Gastrocnemius medialis (tissue), 4 donors: ENCODE measurements around the gene KPNA6. TPM values are rescaled to one million over a fixed set of nuclear protein-coding genes. Genes with fewer than 3 reads are reported as not detected.

Source experiments
- ATAC-seq, 2 donors: fragments of 150-250 bp; one replicate each; pipeline ENCODE4 v1.9.1; 2016
- DNase-seq, 2 donors: peaks; one replicate each; pipeline ENCODE4 v3.0.0-alpha.2; 2019
- H3K27ac ChIP-seq, 4 donors: fragments of 200-600 bp; sonication (generic); 1 replicate in 1 of 4; 2 replicates in 3 of 4; pipeline ENCODE4 v1.5.1; 2016 to 2018; ENCODE audit warnings: mild to moderate bottlenecking in 2 of 4, moderate library complexity in 1 of 4
- H3K27me3 ChIP-seq, 3 donors: fragments of 200-600 bp; sonication (generic) in 2 of 3; 1 replicate in 1 of 3; 2 replicates in 2 of 3; pipeline versions ENCODE4 v1.5.1 to v1.6.0; 2016 to 2019; ENCODE audit warnings: mild to moderate bottlenecking in 1 of 3, moderate library complexity in 1 of 3
- H3K36me3 ChIP-seq, 2 donors: fragments of 200-600 bp; sonication (generic) in 1 of 2; one replicate each; pipeline ENCODE4 v1.5.1; 2017 to 2018
- H3K4me1 ChIP-seq, 2 donors: fragments of 200-600 bp; sonication (generic) in 1 of 2; one replicate each; pipeline ENCODE4 v1.5.1; 2016 to 2017; ENCODE audit warnings: mild to moderate bottlenecking in 2 of 2
- H3K4me3 ChIP-seq, 4 donors: fragments of 200-600 bp; sonication (generic) in 3 of 4; 1 replicate in 1 of 4; 2 replicates in 3 of 4; pipeline ENCODE4 v1.5.1; 2016 to 2019; ENCODE audit warnings: mild to moderate bottlenecking in 2 of 4
- H3K9me3 ChIP-seq, 3 donors: fragments of 200-600 bp; sonication (generic) in 2 of 3; 1 replicate in 1 of 3; 2 replicates in 2 of 3; pipeline ENCODE4 v1.5.1; 2016 to 2019
- POLR2A ChIP-seq, 2 donors: fragments of 450-650 bp; IDR thresholded peaks; one replicate each; pipeline ENCODE4 v1.6.1; 2017; ENCODE audit warnings: antibody characterized with exemption in 2 of 2, mild to moderate bottlenecking in 2 of 2, moderate library complexity in 2 of 2
- in situ Hi-C, 4 donors: fragments of 200-750 bp; cut with MboI; loops; one replicate each; pipeline versions ENCODE4 v1.15.0 to v1.8.0; 2017; ENCODE audit warnings: low sequenced_read_pairs in 4 of 4
- intact Hi-C: fragments of 100-400 bp; cut with DNase I; formaldehyde crosslinking; loops from one replicate; pipeline ENCODE4 v1.15.1; 2023; ENCODE audit warnings: low total_unique reads
- total RNA-seq, 4 donors: library from RNA; depleted of rRNA; stranded (reverse); fragments of >200 nt; gene quantifications; one replicate each; pipeline versions ENCODE4 v1.1.0 to v1.2.3, GENCODE V29; 2016
- TF ChIP-seq, protein P1 (sequence below), 5 experiments: fragments of 450-650 bp in 3 of 5; fragments of 200-600 bp in 2 of 5; sonication (generic) in 2 of 5; IDR thresholded peaks in 4 of 5; conservative IDR thresholded peaks in 1 of 5; 1 replicate in 4 of 5; 2 replicates in 1 of 5; pipeline ENCODE4 v1.5.1; 2016 to 2019; ENCODE audit warnings: antibody characterized with exemption in 5 of 5, mild to moderate bottlenecking in 3 of 5, moderate library complexity in 3 of 5

The KPNA6 gene
- total RNA-seq, 4 donors from 2014 or later = 67.3 to 80.7 (median 74.4) TPM

DNA sequence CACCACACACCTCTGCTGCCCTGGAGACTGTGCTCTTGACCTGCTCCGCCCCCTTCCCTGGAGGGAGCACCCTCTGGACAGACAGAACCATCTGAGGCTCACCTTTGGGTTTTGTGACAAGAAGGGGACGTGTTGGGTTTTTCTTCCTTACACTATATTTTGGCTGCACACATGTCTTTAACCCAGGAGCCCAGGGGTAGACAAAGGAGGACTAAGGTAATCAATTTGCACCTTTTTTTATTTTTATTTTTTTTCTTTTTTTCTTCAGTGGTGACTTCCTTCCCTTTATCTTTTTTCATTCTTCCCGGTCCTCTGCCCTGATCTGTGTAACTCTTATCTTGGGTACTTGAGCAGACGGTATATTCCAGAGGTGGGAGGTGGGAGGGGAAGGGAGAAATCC is 63.1 kb downstream of the KPNA6 start:
- H3K27ac ChIP-seq = no peak overlapping the region
- H3K4me3 ChIP-seq = no peak overlapping the region
- in situ Hi-C loops (no loop called here), intact Hi-C loops (no loop called here)
- H3K4me1 ChIP-seq = peaks cover 0 to under 1% of the 10 kb centered on the region in 2 donors
- no peaks in the 10 kb centered on the region for H3K9me3 ChIP-seq
- TF ChIP-seq POLR2A (IDR thresholded peaks at IDR 0.05) = no peak
- TF ChIP-seq, protein P1, sequence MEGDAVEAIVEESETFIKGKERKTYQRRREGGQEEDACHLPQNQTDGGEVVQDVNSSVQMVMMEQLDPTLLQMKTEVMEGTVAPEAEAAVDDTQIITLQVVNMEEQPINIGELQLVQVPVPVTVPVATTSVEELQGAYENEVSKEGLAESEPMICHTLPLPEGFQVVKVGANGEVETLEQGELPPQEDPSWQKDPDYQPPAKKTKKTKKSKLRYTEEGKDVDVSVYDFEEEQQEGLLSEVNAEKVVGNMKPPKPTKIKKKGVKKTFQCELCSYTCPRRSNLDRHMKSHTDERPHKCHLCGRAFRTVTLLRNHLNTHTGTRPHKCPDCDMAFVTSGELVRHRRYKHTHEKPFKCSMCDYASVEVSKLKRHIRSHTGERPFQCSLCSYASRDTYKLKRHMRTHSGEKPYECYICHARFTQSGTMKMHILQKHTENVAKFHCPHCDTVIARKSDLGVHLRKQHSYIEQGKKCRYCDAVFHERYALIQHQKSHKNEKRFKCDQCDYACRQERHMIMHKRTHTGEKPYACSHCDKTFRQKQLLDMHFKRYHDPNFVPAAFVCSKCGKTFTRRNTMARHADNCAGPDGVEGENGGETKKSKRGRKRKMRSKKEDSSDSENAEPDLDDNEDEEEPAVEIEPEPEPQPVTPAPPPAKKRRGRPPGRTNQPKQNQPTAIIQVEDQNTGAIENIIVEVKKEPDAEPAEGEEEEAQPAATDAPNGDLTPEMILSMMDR (IDR thresholded peaks at IDR 0.05 in 4 of 5, conservative IDR thresholded peaks at IDR 0.05 in 1 of 5) = no peak
- peaks cover 0 to 78% of the 10 kb centered on the region in 2 donors for H3K36me3 ChIP-seq
- no peak for ATAC-seq
- no peaks in the 10 kb centered on the region for H3K27me3 ChIP-seq
- DNase-seq = no peak

- in situ Hi-C loops (no loop called here), intact Hi-C loops (no loop called here)
- H3K36me3 ChIP-seq = peaks cover 0 to 64% of the 10 kb centered on the region in 2 donors
- no peak overlapping the region for H3K27ac ChIP-seq
- no peak overlapping the region for H3K4me3 ChIP-seq
- no peak for ATAC-seq
- no peak for TF ChIP-seq POLR2A (IDR thresholded peaks at IDR 0.05)
- H3K27me3 ChIP-seq = no peaks in the 10 kb centered on the region
- H3K4me1 ChIP-seq = no peaks in the 10 kb centered on the region
- peak in 1 of 2 donors; percentile 4 for DNase-seq
- no peaks in the 10 kb centered on the region for H3K9me3 ChIP-seq
Measured at GRCh38 chr1:32172621-32173245, 64.9 kb downstream of the KPNA6 start.

GRCh38 chr1:32178380-32179192 is 70.7 kb downstream of the KPNA6 start:
- Histone ChIP-seq H3K4me3 (peak overlapping the region; percentile 69 to 84 (median 76)), H3K36me3 (peaks cover 0 to 28% of the 10 kb centered on the region in 2 donors), H3K9me3 (no peaks in the 10 kb centered on the region), H3K27ac (peak overlapping the region; percentile 92 to 98 (median 94)), H3K4me1 (peaks cover 26 to 30% of the 10 kb centered on the region in 2 donors), H3K27me3 (no peaks in the 10 kb centered on the region)
- intact Hi-C loops (loop anchor here (2.0 to 5.0 kb wide), 2 partner anchors 22 to 71 kb away; partner anchors contain the start of genes CCDC28B and KPNA6), in situ Hi-C loops (no loop called here)
- peak in 1 of 2 donors; percentile 5 for DNase-seq
- TF ChIP-seq, protein P1 (IDR thresholded peaks at IDR 0.05 in 4 of 5, conservative IDR thresholded peaks at IDR 0.05 in 1 of 5) = no peak
- no peak for TF ChIP-seq POLR2A (IDR thresholded peaks at IDR 0.05)
- ATAC-seq = no peak

DNA sequence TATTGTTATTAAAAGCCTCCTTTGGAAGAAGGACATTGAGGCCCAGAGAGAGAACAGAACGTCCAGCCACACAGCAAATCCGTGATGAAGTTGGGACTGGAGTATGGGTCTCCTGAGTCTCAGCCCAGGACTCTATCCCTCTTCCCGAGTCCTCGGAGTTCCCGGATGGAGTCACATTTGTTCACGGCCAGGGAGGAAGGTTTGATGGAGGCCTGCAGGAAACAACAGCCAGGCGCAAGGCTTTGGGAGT is 71.3 kb downstream of the KPNA6 start:
- ATAC-seq = peak; percentile 8 to 40
- in situ Hi-C loops = no loop called here
- Histone ChIP-seq H3K36me3 (peaks cover 0 to 31% of the 10 kb centered on the region in 2 donors), H3K27ac (peak overlapping the region; percentile 92 to 98 (median 94)), H3K4me3 (peak overlapping the region; percentile 69 to 84 (median 76)), H3K27me3 (no peaks in the 10 kb centered on the region), H3K4me1 (peaks cover 28 to 35% of the 10 kb centered on the region in 2 donors), H3K9me3 (no peaks in the 10 kb centered on the region)
- intact Hi-C loops = loop anchor here (2.0 to 5.0 kb wide), 2 partner anchors 22 to 72 kb away; partner anchors contain the start of genes CCDC28B and KPNA6
- no peak for TF ChIP-seq POLR2A (IDR thresholded peaks at IDR 0.05)
- TF ChIP-seq, protein P1 (IDR thresholded peaks at IDR 0.05 in 4 of 5, conservative IDR thresholded peaks at IDR 0.05 in 1 of 5) = no peak
- no peak for DNase-seq
